ENCODE data around the gene SAMD5.

DNA sequence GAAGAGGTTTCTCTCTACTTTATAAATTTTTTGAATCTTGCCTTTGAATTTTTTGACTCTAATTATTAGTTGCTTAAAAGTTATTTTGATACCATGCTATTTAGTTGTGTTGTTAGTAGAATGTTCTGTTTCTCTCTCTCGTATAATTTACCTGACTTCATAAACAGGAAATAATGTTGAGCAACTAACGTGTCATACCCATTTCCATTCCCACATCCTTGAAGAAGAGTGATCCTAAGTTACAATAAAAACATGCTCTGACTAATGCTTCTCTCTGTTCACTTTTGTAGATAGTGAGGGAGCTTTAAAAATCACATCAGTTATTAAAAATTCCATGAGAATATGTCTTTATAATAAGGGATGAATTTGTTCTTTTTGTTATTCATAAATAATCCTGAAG is 69.7 kb downstream of the SAMD5 start:
- TF ChIP-seq, protein P1, sequence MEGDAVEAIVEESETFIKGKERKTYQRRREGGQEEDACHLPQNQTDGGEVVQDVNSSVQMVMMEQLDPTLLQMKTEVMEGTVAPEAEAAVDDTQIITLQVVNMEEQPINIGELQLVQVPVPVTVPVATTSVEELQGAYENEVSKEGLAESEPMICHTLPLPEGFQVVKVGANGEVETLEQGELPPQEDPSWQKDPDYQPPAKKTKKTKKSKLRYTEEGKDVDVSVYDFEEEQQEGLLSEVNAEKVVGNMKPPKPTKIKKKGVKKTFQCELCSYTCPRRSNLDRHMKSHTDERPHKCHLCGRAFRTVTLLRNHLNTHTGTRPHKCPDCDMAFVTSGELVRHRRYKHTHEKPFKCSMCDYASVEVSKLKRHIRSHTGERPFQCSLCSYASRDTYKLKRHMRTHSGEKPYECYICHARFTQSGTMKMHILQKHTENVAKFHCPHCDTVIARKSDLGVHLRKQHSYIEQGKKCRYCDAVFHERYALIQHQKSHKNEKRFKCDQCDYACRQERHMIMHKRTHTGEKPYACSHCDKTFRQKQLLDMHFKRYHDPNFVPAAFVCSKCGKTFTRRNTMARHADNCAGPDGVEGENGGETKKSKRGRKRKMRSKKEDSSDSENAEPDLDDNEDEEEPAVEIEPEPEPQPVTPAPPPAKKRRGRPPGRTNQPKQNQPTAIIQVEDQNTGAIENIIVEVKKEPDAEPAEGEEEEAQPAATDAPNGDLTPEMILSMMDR (conservative IDR thresholded peaks at IDR 0.05) = no peak
- no peak for TF ChIP-seq ZFX (IDR thresholded peaks at IDR 0.05)
